ENCODE data around the gene NTNG1.

The NTNG1 gene

GRCh38 chr1:107342316-107342715 lies 201.5 kb downstream of the NTNG1 start:
- no peak for DNase-seq (ENCODE audit: low spot score)

GRCh38 chr1:107342768-107343167 lies 201.9 kb downstream of the NTNG1 start:
- DNase-seq (ENCODE audit: low spot score), result no peak

GRCh38 chr1:107343601-107344000 lies 202.8 kb downstream of the NTNG1 start:
- DNase-seq (ENCODE audit: low spot score), result no peak

- DNase-seq (ENCODE audit: low spot score), result no peak
These were observed 203.5 kb downstream of the NTNG1 start for GRCh38 chr1:107344268-107344760.

GRCh38 chr1:107344836-107345235 lies 204.0 kb downstream of the NTNG1 start:
- no peak for DNase-seq (ENCODE audit: low spot score)

GRCh38 chr1:107352850-107353249 lies 212.0 kb downstream of the NTNG1 start:
- DNase-seq (ENCODE audit: low spot score), result no peak

GRCh38 chr1:107357376-107357775 lies 216.5 kb downstream of the NTNG1 start:
- DNase-seq (ENCODE audit: low spot score), result no peak

- no peak for DNase-seq (ENCODE audit: low spot score)
These were observed 217.9 kb downstream of the NTNG1 start for GRCh38 chr1:107358619-107359327.

GRCh38 chr1:107359472-107360241 lies 218.8 kb downstream of the NTNG1 start:
- DNase-seq (ENCODE audit: low spot score), result no peak

- no peak for DNase-seq (ENCODE audit: low spot score)
These were observed 221.8 kb downstream of the NTNG1 start for GRCh38 chr1:107362468-107363140.

GRCh38 chr1:107363154-107363553 lies 222.3 kb downstream of the NTNG1 start:
- DNase-seq (ENCODE audit: low spot score), result no peak

- DNase-seq (ENCODE audit: low spot score), result no peak
These were observed 224.8 kb downstream of the NTNG1 start for GRCh38 chr1:107365527-107366240.

GRCh38 chr1:107378426-107378825 lies 237.6 kb downstream of the NTNG1 start:
- DNase-seq (ENCODE audit: low spot score), result no peak

- no peak for DNase-seq (ENCODE audit: low spot score)
These were observed 238.0 kb downstream of the NTNG1 start for GRCh38 chr1:107378866-107379265.

- no peak for DNase-seq (ENCODE audit: low spot score)
These were observed 239.0 kb downstream of the NTNG1 start for GRCh38 chr1:107379826-107380225.

- DNase-seq (ENCODE audit: low spot score), result no peak
These were observed 248.9 kb downstream of the NTNG1 start for GRCh38 chr1:107389410-107390396.

- no peak for DNase-seq (ENCODE audit: low spot score)
These were observed 253.5 kb downstream of the NTNG1 start for GRCh38 chr1:107394301-107394700.

GRCh38 chr1:107401704-107402103 lies 260.9 kb downstream of the NTNG1 start:
- DNase-seq (ENCODE audit: low spot score), result no peak

- no peak for DNase-seq (ENCODE audit: low spot score)
These were observed 263.9 kb downstream of the NTNG1 start for GRCh38 chr1:107404756-107405155.

GRCh38 chr1:107405236-107405635 lies 264.4 kb downstream of the NTNG1 start:
- no peak for DNase-seq (ENCODE audit: low spot score)

- DNase-seq (ENCODE audit: low spot score), result no peak
These were observed 266.2 kb downstream of the NTNG1 start for GRCh38 chr1:107407011-107407410.
